Activated CD4-positive, alpha-beta memory T cell treated with anti-CD3 and anti-CD28 coated beads for 36 hours (primary cell): ENCODE results near the gene ANKS3. TPM values are rescaled to one million over a fixed set of nuclear protein-coding genes. Genes with fewer than 3 reads are reported as not detected.

Source experiments
- CTCF ChIA-PET: fragments of 350-600 bp; sonication (Branson Sonifier 250); formaldehyde crosslinking; loops from one replicate; lab custom pipeline; 2021; ENCODE audit warnings: antibody characterized with exemption, inconsistent platforms; lab: Charles Lee
- POLR2A ChIA-PET: fragments of 350-600 bp; sonication (Branson Sonifier 250); formaldehyde crosslinking; loops from one replicate; lab custom pipeline; 2021; ENCODE audit warnings: antibody characterized with exemption; lab: Charles Lee
- DNase-seq: peaks from one replicate; pipeline ENCODE4 v3.0.0-alpha.2; 2020
- H3K27ac Mint-ChIP-seq: one replicate; pipeline ENCODE4 v1.8.0; 2021; ENCODE audit warnings: mixed read lengths
- H3K27me3 Mint-ChIP-seq: one replicate; pipeline ENCODE4 v1.8.0; 2021; ENCODE audit warnings: mixed read lengths
- H3K36me3 Mint-ChIP-seq: one replicate; pipeline ENCODE4 v1.8.0; 2021; ENCODE audit warnings: mixed read lengths
- H3K4me1 Mint-ChIP-seq: one replicate; pipeline ENCODE4 v1.8.0; 2021; ENCODE audit warnings: low read depth, mixed read lengths
- H3K4me3 Mint-ChIP-seq: one replicate; pipeline ENCODE4 v1.8.0; 2021; ENCODE audit warnings: mild to moderate bottlenecking, mixed read lengths
- H3K9me3 Mint-ChIP-seq: one replicate; pipeline ENCODE4 v1.8.0; 2021; ENCODE audit warnings: mixed read lengths
- intact Hi-C: fragments of 100-400 bp; cut with micrococcal nuclease; formaldehyde crosslinking; loops from one replicate; pipeline ENCODE4 v1.15.1; 2023
- total RNA-seq, 2 experiments: library from RNA; stranded (reverse); gene quantifications; one replicate each; pipeline ENCODE4 v1.2.3, GENCODE V29; 2021

ANKS3 gene
- total RNA-seq, 2 experiments from 2014 or later = 11.7 to 13.3 TPM

GRCh38 chr16:4685776-4686496, 48.1 kb downstream of the ANKS3 start:
- Mint-ChIP-seq H3K4me1 (no peaks in the 10 kb centered on the region), H3K27ac (no peak overlapping the region), H3K27me3 (no peaks in the 10 kb centered on the region), H3K4me3 (no peak overlapping the region), H3K9me3 (no peaks in the 10 kb centered on the region), H3K36me3 (peaks cover 9% of the 10 kb centered on the region)
- intact Hi-C loops = no loop called here
- no peak for DNase-seq
- ChIA-PET POLR2A (no interaction called here), CTCF (no interaction called here)

- DNase-seq = no peak
- POLR2A ChIA-PET = no interaction called here
- Mint-ChIP-seq H3K4me1 (no peaks in the 10 kb centered on the region), H3K9me3 (no peaks in the 10 kb centered on the region), H3K27me3 (no peaks in the 10 kb centered on the region), H3K27ac (no peak overlapping the region), H3K36me3 (peaks cover 9% of the 10 kb centered on the region), H3K4me3 (no peak overlapping the region)
- intact Hi-C loops = no loop called here
- CTCF ChIA-PET = no interaction called here
These were observed 48.8 kb downstream of the ANKS3 start for GRCh38 chr16:4685292-4685691.

GRCh38 chr16:4684763-4685162, 49.3 kb downstream of the ANKS3 start:
- Mint-ChIP-seq H3K36me3 (peaks cover 10% of the 10 kb centered on the region), H3K9me3 (no peaks in the 10 kb centered on the region), H3K4me1 (no peaks in the 10 kb centered on the region), H3K4me3 (no peak overlapping the region), H3K27me3 (no peaks in the 10 kb centered on the region), H3K27ac (no peak overlapping the region)
- intact Hi-C loops = no loop called here
- no peak for DNase-seq
- POLR2A ChIA-PET = no interaction called here
- CTCF ChIA-PET = no interaction called here

- no peak overlapping the region for H3K4me3 Mint-ChIP-seq
- H3K36me3 Mint-ChIP-seq = peaks cover 10% of the 10 kb centered on the region
- intact Hi-C loops = no loop called here
- H3K27ac Mint-ChIP-seq = no peak overlapping the region
- no peak for DNase-seq
- H3K27me3 Mint-ChIP-seq = no peaks in the 10 kb centered on the region
- H3K9me3 Mint-ChIP-seq = no peaks in the 10 kb centered on the region
- no peaks in the 10 kb centered on the region for H3K4me1 Mint-ChIP-seq
- ChIA-PET CTCF (no interaction called here), POLR2A (no interaction called here)
These were observed 49.9 kb downstream of the ANKS3 start for GRCh38 chr16:4684058-4684715.

- Mint-ChIP-seq H3K36me3 (peaks cover 10% of the 10 kb centered on the region), H3K9me3 (no peaks in the 10 kb centered on the region), H3K27me3 (no peaks in the 10 kb centered on the region), H3K4me3 (no peak overlapping the region), H3K4me1 (no peaks in the 10 kb centered on the region), H3K27ac (no peak overlapping the region)
- CTCF ChIA-PET = interaction anchor here (0.9 to 1.7 kb wide), 4 partner anchors 9 to 59 kb away, joined by 4 to 9 read pairs (median 6); partner anchors contain the start of genes MGRN1 and NUDT16L1
- POLR2A ChIA-PET = no interaction called here
- DNase-seq = no peak
- intact Hi-C loops = no loop called here
These were observed 50.6 kb downstream of the ANKS3 start for GRCh38 chr16:4683255-4684057.

GRCh38 chr16:4682616-4683254, 51.3 kb downstream of the ANKS3 start:
- intact Hi-C loops = no loop called here
- ChIA-PET POLR2A (no interaction called here), CTCF (interaction anchor here (0.9 to 1.7 kb wide), 4 partner anchors 10 to 59 kb away, joined by 4 to 9 read pairs (median 6); partner anchors contain the start of genes MGRN1 and NUDT16L1)
- H3K4me1 Mint-ChIP-seq = peaks cover 2% of the 10 kb centered on the region
- DNase-seq = peak; percentile 61
- no peaks in the 10 kb centered on the region for H3K9me3 Mint-ChIP-seq
- peaks cover 10% of the 10 kb centered on the region for H3K36me3 Mint-ChIP-seq
- no peaks in the 10 kb centered on the region for H3K27me3 Mint-ChIP-seq
- no peak overlapping the region for H3K27ac Mint-ChIP-seq
- H3K4me3 Mint-ChIP-seq = no peak overlapping the region

- intact Hi-C loops = no loop called here
- DNase-seq = no peak
- peaks cover 5% of the 10 kb centered on the region for H3K4me1 Mint-ChIP-seq
- H3K4me3 Mint-ChIP-seq = no peak overlapping the region
- H3K27me3 Mint-ChIP-seq = no peaks in the 10 kb centered on the region
- ChIA-PET POLR2A (no interaction called here), CTCF (interaction anchor here (0.9 to 1.7 kb wide), 3 partner anchors 11 to 58 kb away, joined by 4 to 9 read pairs (median 5); partner anchors contain the start of genes MGRN1 and NUDT16L1)
- H3K27ac Mint-ChIP-seq = no peak overlapping the region
- H3K36me3 Mint-ChIP-seq = peaks cover 9% of the 10 kb centered on the region
- H3K9me3 Mint-ChIP-seq = no peaks in the 10 kb centered on the region
These were observed 51.9 kb downstream of the ANKS3 start for GRCh38 chr16:4682084-4682591.

GRCh38 chr16:4681471-4682083, 52.5 kb downstream of the ANKS3 start:
- ChIA-PET CTCF (interaction anchor here (1.7 kb wide), 1 partner anchor 11 kb away, joined by 9 read pairs; the partner anchor contains the start of gene NUDT16L1), POLR2A (no interaction called here)
- Mint-ChIP-seq H3K9me3 (no peaks in the 10 kb centered on the region), H3K36me3 (peaks cover 10% of the 10 kb centered on the region), H3K27ac (no peak overlapping the region), H3K4me3 (no peak overlapping the region), H3K27me3 (no peaks in the 10 kb centered on the region), H3K4me1 (peaks cover 11% of the 10 kb centered on the region)
- no peak for DNase-seq
- intact Hi-C loops = no loop called here

GRCh38 chr16:4680673-4681470, 53.2 kb downstream of the ANKS3 start:
- H3K9me3 Mint-ChIP-seq = no peaks in the 10 kb centered on the region
- peaks cover 10% of the 10 kb centered on the region for H3K36me3 Mint-ChIP-seq
- DNase-seq = no peak
- intact Hi-C loops = no loop called here
- H3K4me3 Mint-ChIP-seq = peak overlapping the region; percentile 5
- CTCF ChIA-PET = no interaction called here
- H3K27me3 Mint-ChIP-seq = no peaks in the 10 kb centered on the region
- no peak overlapping the region for H3K27ac Mint-ChIP-seq
- POLR2A ChIA-PET = interaction anchor here (0.5 kb wide), 1 partner anchor 273 kb away, joined by 6 read pairs; no protein-coding TSS in a partner anchor
- peaks cover 18% of the 10 kb centered on the region for H3K4me1 Mint-ChIP-seq

- Mint-ChIP-seq H3K27me3 (no peaks in the 10 kb centered on the region), H3K27ac (no peak overlapping the region), H3K4me1 (peaks cover 24% of the 10 kb centered on the region), H3K4me3 (no peak overlapping the region), H3K36me3 (peaks cover 8% of the 10 kb centered on the region), H3K9me3 (no peaks in the 10 kb centered on the region)
- CTCF ChIA-PET = no interaction called here
- POLR2A ChIA-PET = interaction anchor here (0.5 kb wide), 1 partner anchor 274 kb away, joined by 6 read pairs; no protein-coding TSS in a partner anchor
- peak; percentile 17 for DNase-seq
- intact Hi-C loops = loop anchor here (5.0 kb wide), 1 partner anchor 63 kb away; no protein-coding TSS in a partner anchor
These were observed 54.0 kb downstream of the ANKS3 start for GRCh38 chr16:4679850-4680636.
